K562 (cell line): Measurements from ENCODE around the gene TFAP2A. TPM values are rescaled to one million over a fixed set of nuclear protein-coding genes. Genes with fewer than 3 reads are reported as not detected.

Experiments
- CBFA2T3 ChIP-seq: fragments of 450-650 bp; IDR thresholded peaks from 2 replicates; pipeline ENCODE4 v1.6.1; 2017
- CC2D1A ChIP-seq: fragments of 450-650 bp; IDR thresholded peaks from 2 replicates; pipeline ENCODE4 v1.6.1; 2017; ENCODE audit warnings: mild to moderate bottlenecking
- CTBP1 ChIP-seq: fragments of 450-650 bp; IDR thresholded peaks from 2 replicates; pipeline ENCODE4 v1.6.1; 2016; ENCODE audit warnings: borderline replicate concordance
- CXXC5 ChIP-seq: fragments of 250-450 bp; sonication (Bioruptor Pico); IDR thresholded peaks from 2 replicates; pipeline ENCODE4 v1.8.0; 2022; ENCODE audit warnings: inconsistent platforms, mild to moderate bottlenecking, moderate library complexity
- DACH1 ChIP-seq: fragments of 450-650 bp; IDR thresholded peaks from 2 replicates; pipeline ENCODE4 v1.6.1; 2018; ENCODE audit not compliant: partially characterized antibody
- ELK3 ChIP-seq: fragments of 450-650 bp; formaldehyde crosslinking; IDR thresholded peaks from 2 replicates; pipeline ENCODE4 v1.4.0; 2020; ENCODE audit warnings: mild to moderate bottlenecking
- ESRRA ChIP-seq: fragments of 450-650 bp; IDR thresholded peaks from 2 replicates; pipeline ENCODE4 v1.6.1; 2014; ENCODE audit warnings: low read depth, mild to moderate bottlenecking, moderate library complexity, borderline replicate concordance
- MAFF ChIP-seq: IDR thresholded peaks from 2 replicates; pipeline ENCODE4 v1.6.1; 2012; ENCODE audit warnings: low read length, improper control_type of control experiment
- MTA3 ChIP-seq: fragments of 450-650 bp; formaldehyde crosslinking; IDR thresholded peaks from 2 replicates; pipeline ENCODE4 v1.6.1; 2017; ENCODE audit warnings: mild to moderate bottlenecking, borderline replicate concordance
- NCOA4 ChIP-seq: fragments of 450-650 bp; IDR thresholded peaks from 2 replicates; pipeline ENCODE4 v1.6.1; 2018; ENCODE audit warnings: mild to moderate bottlenecking; ENCODE audit not compliant: partially characterized antibody
- NR2C2 ChIP-seq, 2 experiments: fragments of 200-800 bp in 1 of 2; sonication (Bioruptor generic) in 1 of 2; sonication (generic) in 1 of 2; formaldehyde crosslinking in 1 of 2; IDR thresholded peaks; 2 replicates each; pipeline versions ENCODE4 v1.6.1 to v1.8.0; 2016 to 2022; ENCODE audit warnings: mild to moderate bottlenecking in 1 of 2, missing compliant biosample characterization in 1 of 2, missing genetic modification characterization in 1 of 2, missing genetic modification reagents in 1 of 2
- OTX1 ChIP-seq: fragments of 450-650 bp; formaldehyde crosslinking; IDR thresholded peaks from 2 replicates; pipeline ENCODE4 v1.4.0; 2022; ENCODE audit warnings: mild to moderate bottlenecking
- SMAD1 ChIP-seq: fragments of 150-350 bp; IDR thresholded peaks from 2 replicates; pipeline ENCODE4 v1.6.1; 2014; ENCODE audit warnings: low read length, low read depth; ENCODE audit not compliant: partially characterized antibody
- SMARCE1 ChIP-seq: fragments of 450-650 bp; IDR thresholded peaks from 2 replicates; pipeline ENCODE4 v1.7.1; 2016; ENCODE audit warnings: mild to moderate bottlenecking
- ZNF766 ChIP-seq: fragments of 200-800 bp; sonication (Bioruptor generic); conservative IDR thresholded peaks from 2 replicates; pipeline ENCODE4 v1.6.1; 2016; ENCODE audit warnings: missing genetic modification characterization, missing compliant biosample characterization
- ZNF77 ChIP-seq: fragments of 250-450 bp; sonication (Bioruptor Pico); IDR thresholded peaks from 2 replicates; pipeline ENCODE4 v1.5.0; 2020
- polyA plus RNA-seq, 8 experiments: library from polyadenylated mRNA; depleted of rRNA in 4 of 8; stranded (reverse) in 5 of 8; unstranded in 3 of 8; fragments of >200 nt; fragmentation: Nextera tagmentation in 2 of 8; fragmentation: Illumina TruSeq in 1 of 8; extraction: Ambion mirVana in 2 of 8; extraction: Trizol in 1 of 8; gene quantifications; 2 replicates each; pipeline versions ENCODE4 v1.2.1 to v1.2.3, GENCODE V29; 2011 to 2014; ENCODE audit warnings: inconsistent platforms in 1 of 8, missing spikeins in 1 of 8
- total RNA-seq, 7 experiments: library from RNA; depleted of rRNA in 6 of 7; stranded (reverse); fragments of >200 nt in 6 of 7; fragmentation: Illumina TruSeq in 2 of 7; extraction: Trizol in 2 of 7; gene quantifications; 2 replicates each; pipeline versions ENCODE4 v1.2.1 to v1.2.3, GENCODE V29; 2011 to 2021; ENCODE audit warnings: low replicate concordance in 1 of 7
- TF ChIP-seq, protein P1 (sequence below): fragments of 250-450 bp; sonication (Bioruptor Pico); IDR thresholded peaks from 2 replicates; pipeline ENCODE4 v1.8.0; 2022; ENCODE audit warnings: inconsistent platforms, mild to moderate bottlenecking, moderate library complexity, borderline replicate concordance
- TF ChIP-seq, protein P2 (sequence below): fragments of 450-650 bp; IDR thresholded peaks from 2 replicates; pipeline ENCODE4 v1.6.1; 2014; ENCODE audit warnings: low read depth, mild to moderate bottlenecking, moderate library complexity, borderline replicate concordance

Gene TFAP2A
- total and polyA plus RNA-seq, 9 of the 15 experiments (the other 6 are each of a cell fraction or from before 2014, with no cell fraction given): 0.14 to 0.53 (median 0.19) TPM; not detected in 1

DNA sequence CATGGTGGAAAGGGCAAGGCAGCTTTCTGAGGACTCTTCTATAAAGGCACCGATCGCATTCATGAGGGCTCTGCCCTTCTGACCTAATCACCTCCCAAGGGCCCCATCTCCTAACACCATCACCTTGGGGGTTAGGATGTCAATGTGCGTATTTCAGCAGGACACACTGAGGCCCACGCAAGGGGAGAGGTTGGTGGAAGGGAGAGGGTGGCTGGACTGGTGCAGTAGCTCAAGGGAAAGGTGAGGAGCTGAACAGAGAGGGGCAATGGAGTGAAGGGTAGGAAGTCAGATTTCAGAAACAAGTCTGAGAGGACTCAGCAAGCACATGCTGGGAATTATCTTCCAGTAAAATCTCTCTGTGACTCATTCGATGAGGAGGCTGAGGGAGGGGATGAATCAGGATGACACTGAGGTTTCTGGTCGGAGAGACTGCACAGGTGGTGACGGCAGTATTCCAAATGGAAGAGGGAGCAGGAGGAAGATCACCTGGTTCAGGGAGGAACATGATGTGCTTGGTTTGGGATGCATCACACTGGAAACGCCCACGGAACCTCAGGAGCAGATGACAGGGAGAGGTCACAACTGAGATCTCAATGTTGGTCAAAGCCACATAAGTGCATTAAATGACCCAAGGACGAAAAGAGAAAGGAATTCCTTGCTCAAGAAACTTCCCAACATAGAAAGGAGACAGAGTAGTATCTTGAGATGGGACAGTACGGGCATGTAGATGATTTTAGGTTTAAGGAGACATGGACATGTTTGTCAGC is 67.1 kb downstream of the TFAP2A start (continued):
- TF ChIP-seq, protein P1, sequence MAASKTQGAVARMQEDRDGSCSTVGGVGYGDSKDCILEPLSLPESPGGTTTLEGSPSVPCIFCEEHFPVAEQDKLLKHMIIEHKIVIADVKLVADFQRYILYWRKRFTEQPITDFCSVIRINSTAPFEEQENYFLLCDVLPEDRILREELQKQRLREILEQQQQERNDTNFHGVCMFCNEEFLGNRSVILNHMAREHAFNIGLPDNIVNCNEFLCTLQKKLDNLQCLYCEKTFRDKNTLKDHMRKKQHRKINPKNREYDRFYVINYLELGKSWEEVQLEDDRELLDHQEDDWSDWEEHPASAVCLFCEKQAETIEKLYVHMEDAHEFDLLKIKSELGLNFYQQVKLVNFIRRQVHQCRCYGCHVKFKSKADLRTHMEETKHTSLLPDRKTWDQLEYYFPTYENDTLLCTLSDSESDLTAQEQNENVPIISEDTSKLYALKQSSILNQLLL: no peak
- no peak for TF ChIP-seq ZNF77 (CRISPR knock-in tag)
- TF ChIP-seq, protein P2, sequence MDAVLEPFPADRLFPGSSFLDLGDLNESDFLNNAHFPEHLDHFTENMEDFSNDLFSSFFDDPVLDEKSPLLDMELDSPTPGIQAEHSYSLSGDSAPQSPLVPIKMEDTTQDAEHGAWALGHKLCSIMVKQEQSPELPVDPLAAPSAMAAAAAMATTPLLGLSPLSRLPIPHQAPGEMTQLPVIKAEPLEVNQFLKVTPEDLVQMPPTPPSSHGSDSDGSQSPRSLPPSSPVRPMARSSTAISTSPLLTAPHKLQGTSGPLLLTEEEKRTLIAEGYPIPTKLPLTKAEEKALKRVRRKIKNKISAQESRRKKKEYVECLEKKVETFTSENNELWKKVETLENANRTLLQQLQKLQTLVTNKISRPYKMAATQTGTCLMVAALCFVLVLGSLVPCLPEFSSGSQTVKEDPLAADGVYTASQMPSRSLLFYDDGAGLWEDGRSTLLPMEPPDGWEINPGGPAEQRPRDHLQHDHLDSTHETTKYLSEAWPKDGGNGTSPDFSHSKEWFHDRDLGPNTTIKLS: peak; percentile 52; the same call in 1 of the 2 replicates
- 0 out of 2 replicates have a peak, but pooled peaks have one; percentile 65 for TF ChIP-seq MTA3
- TF ChIP-seq ELK3 (CRISPR knock-in tag): no peak
- peak; percentile 100 for TF ChIP-seq SMARCE1
- 0 out of 2 replicates have a peak, but pooled peaks have one; percentile 13 for TF ChIP-seq CXXC5 (CRISPR knock-in tag)
- TF ChIP-seq ESRRA: peak; percentile 58; the same call in 1 of the 2 replicates
- TF ChIP-seq CC2D1A: peak; percentile 53; the same call in 1 of the 2 replicates
- TF ChIP-seq DACH1: peak; percentile 19
- peak; percentile 99 for TF ChIP-seq CTBP1
- no peak for TF ChIP-seq NR2C2 (CRISPR knock-in tag; IDR thresholded peaks at IDR 0.05)
- TF ChIP-seq NR2C2 (tag; IDR thresholded peaks at IDR 0.05): peak; percentile 72
- no peak for TF ChIP-seq NCOA4
- peak; percentile 79 for TF ChIP-seq MAFF
- peak; percentile 75 for TF ChIP-seq CBFA2T3
- 0 out of 2 replicates have a peak, but pooled peaks have one; percentile 7 for TF ChIP-seq OTX1
- TF ChIP-seq SMAD1: no peak
- TF ChIP-seq ZNF766: peak; percentile 80; the same call in 1 of the 2 replicates
